HepG2 (cell line): ENCODE measurements around the gene IL15. TPM values are rescaled to one million over a fixed set of nuclear protein-coding genes. Genes with fewer than 3 reads are reported as not detected.

Experiments used
- ATAC-seq: fragments of 200-7000 bp; cut with Tn5 transposase; 3 replicates; pipeline ENCODE4 v1.9.1; 2020; ENCODE audit warnings: mild to moderate bottlenecking, moderate library complexity
- BruUV-seq: library from RNA; stranded (reverse); fragments of 400-500 nt; replicated peaks from 2 replicates; lab custom pipeline; 2021; lab: Mats Ljungman, UMichigan
- CTCF ChIA-PET: fragments of 300-600 bp; formaldehyde crosslinking; extraction: SDS; loops from one replicate; lab custom pipeline; 2021; ENCODE audit warnings: low total read pairs, inconsistent platforms, low intra/inter-chr PET ratio; lab: Yijun Ruan, JAX
- POLR2A ChIA-PET: fragments of 350-600 bp; sonication (Branson Sonifier 250); formaldehyde crosslinking; loops from one replicate; lab custom pipeline; 2020; ENCODE audit warnings: antibody characterized with exemption, inconsistent platforms; lab: Yijun Ruan, JAX
- DNase-seq: peaks from one replicate; pipeline ENCODE4 v3.0.0-alpha.2; 2015; ENCODE audit warnings: low spot score
- FAIRE-seq: peaks from 3 replicates; lab custom pipeline; 2011; peaks lifted over from hg19 to GRCh38; lab: Jason Lieb, UNC
- H2AFZ ChIP-seq: one replicate; pipeline ENCODE4 v1.6.1; 2011; ENCODE audit warnings: low read length, inconsistent platforms
- H3K27ac ChIP-seq: fragments of 300-600 bp; 3 replicates; pipeline ENCODE4 v1.8.0; 2011; ENCODE audit warnings: mixed run types, mild to moderate bottlenecking, mixed read lengths, low read length, inconsistent platforms; ENCODE audit not compliant: insufficient read depth; ENCODE audit errors: extremely low read length
- H3K27me3 ChIP-seq, 2 experiments: fragments of 200-600 bp in 1 of 2; 2 replicates in 1 of 2; 3 replicates in 1 of 2; pipeline versions ENCODE4 v1.6.0 to v1.8.0; 2011; ENCODE audit warnings: low read length in 2 of 2, mild to moderate bottlenecking in 2 of 2, moderate library complexity in 2 of 2, inconsistent platforms in 1 of 2; ENCODE audit not compliant: insufficient read depth in 2 of 2, control insufficient read depth in 1 of 2
- H3K36me3 ChIP-seq, 2 experiments: fragments of 200-600 bp in 1 of 2; replicated peaks in 1 of 2; 2 replicates in 1 of 2; 3 replicates in 1 of 2; pipeline versions ENCODE4 v1.5.1 to v1.8.0; 2011; ENCODE audit warnings: low read length in 2 of 2, inconsistent platforms in 1 of 2; ENCODE audit not compliant: insufficient read depth in 2 of 2, control insufficient read depth in 1 of 2
- H3K4me1 ChIP-seq: 2 replicates; pipeline ENCODE4 v1.5.1; 2012; ENCODE audit warnings: low read length, inconsistent platforms; ENCODE audit not compliant: insufficient read depth
- H3K4me2 ChIP-seq: 2 replicates; pipeline ENCODE4 v1.6.0; 2011; ENCODE audit warnings: low read depth, low read length, inconsistent platforms
- H3K4me3 ChIP-seq, 3 experiments: fragments of 200-600 bp in 1 of 3; sonication (generic), shearing (Covaris generic) in 1 of 3; replicated peaks in 1 of 3; 2 replicates each; pipeline ENCODE4 v1.5.1; 2011 to 2016; ENCODE audit warnings: low read length in 3 of 3, inconsistent platforms in 2 of 3, low read depth in 2 of 3, mild to moderate bottlenecking in 2 of 3, control low read depth in 1 of 3, mixed read lengths in 1 of 3; ENCODE audit not compliant: insufficient read depth in 1 of 3
- H3K79me2 ChIP-seq: one replicate; pipeline ENCODE4 v1.6.1; 2011; ENCODE audit warnings: low read length, inconsistent platforms; ENCODE audit not compliant: insufficient read depth
- H3K9ac ChIP-seq: 2 replicates; pipeline ENCODE4 v1.6.0; 2011; ENCODE audit warnings: mild to moderate bottlenecking, low read depth, low read length, inconsistent platforms; ENCODE audit not compliant: insufficient read depth
- H3K9me3 ChIP-seq: 2 replicates; pipeline ENCODE4 v1.5.1; 2012; ENCODE audit warnings: mild to moderate bottlenecking, low read length
- H4K20me1 ChIP-seq: 2 replicates; pipeline ENCODE4 v1.6.0; 2011; ENCODE audit warnings: inconsistent platforms, mild to moderate bottlenecking, low read length, moderate library complexity; ENCODE audit not compliant: insufficient read depth
- ARHGAP35 ChIP-seq: sonication (generic); formaldehyde crosslinking; IDR thresholded peaks from 2 replicates; pipeline ENCODE4 v1.9.0; 2022; ENCODE audit warnings: mild to moderate bottlenecking, inconsistent platforms, moderate library complexity, missing genetic modification reagents, borderline replicate concordance
- JUN ChIP-seq: sonication (generic); formaldehyde crosslinking; IDR thresholded peaks from 2 replicates; pipeline ENCODE4 v1.4.0; 2020; ENCODE audit warnings: mild to moderate bottlenecking, missing genetic modification reagents
- NFKBIZ ChIP-seq: IDR thresholded peaks from 2 replicates; pipeline ENCODE4 v1.6.1; 2018; ENCODE audit warnings: missing genetic modification reagents, missing compliant biosample characterization
- PHF8 ChIP-seq: sonication (generic); formaldehyde crosslinking; IDR thresholded peaks from 2 replicates; pipeline ENCODE4 v1.5.0; 2020; ENCODE audit warnings: missing genetic modification reagents
- RNF2 ChIP-seq: fragments of 450-650 bp; conservative IDR thresholded peaks from 2 replicates; pipeline ENCODE4 v1.6.1; 2016; ENCODE audit warnings: low read depth
- SPEN ChIP-seq: sonication (generic); formaldehyde crosslinking; IDR thresholded peaks from 2 replicates; pipeline ENCODE4 v1.5.1; 2020; ENCODE audit warnings: low read depth, mild to moderate bottlenecking, missing genetic modification reagents
- ZBTB3 ChIP-seq: sonication (generic); formaldehyde crosslinking; IDR thresholded peaks from 2 replicates; pipeline ENCODE4 v1.4.0; 2020; ENCODE audit warnings: low read depth, mild to moderate bottlenecking, moderate library complexity, missing genetic modification reagents, borderline replicate concordance
- ZFYVE20 ChIP-seq: sonication (generic); formaldehyde crosslinking; IDR thresholded peaks from 2 replicates; pipeline ENCODE4 v1.8.0; 2023; ENCODE audit warnings: low read depth, mild to moderate bottlenecking, moderate library complexity, missing genetic modification reagents, borderline replicate concordance
- ZNF383 ChIP-seq: sonication (generic); formaldehyde crosslinking; IDR thresholded peaks from 2 replicates; pipeline ENCODE4 v1.4.0; 2020; ENCODE audit warnings: missing genetic modification reagents, mild to moderate bottlenecking, borderline replicate concordance
- ZNF468 ChIP-seq: sonication (generic); formaldehyde crosslinking; IDR thresholded peaks from 2 replicates; pipeline ENCODE4 v1.8.0; 2022; ENCODE audit warnings: mild to moderate bottlenecking, moderate library complexity, missing genetic modification reagents
- ZNF569 ChIP-seq: sonication (generic); formaldehyde crosslinking; IDR thresholded peaks from 2 replicates; pipeline ENCODE4 v1.5.0; 2020; ENCODE audit warnings: mild to moderate bottlenecking, missing genetic modification reagents, moderate library complexity, borderline replicate concordance
- ZNF75D ChIP-seq: sonication (generic); formaldehyde crosslinking; IDR thresholded peaks from 2 replicates; pipeline ENCODE4 v1.8.1; 2023; ENCODE audit warnings: missing genetic modification reagents, mild to moderate bottlenecking, borderline replicate concordance
- WGBS: methylation state at CpG from one replicate; pipeline ENCODE4 v1.1.6; 2017; ENCODE audit warnings: low lambda C conversion rate; 5-methylcytosine and 5-hydroxymethylcytosine counted together
- in situ Hi-C: cut with HindIII; loops from 2 replicates; pipeline ENCODE4 v1.10.0; 2017; ENCODE audit warnings: low pct_unique_long_range_greater_than_20kb; ENCODE audit not compliant: extremely low pct_ligation_motif_present
- intact Hi-C: fragments of 100-400 bp; cut with micrococcal nuclease; formaldehyde crosslinking; loops from one replicate; pipeline ENCODE4 v1.10.0; 2022; ENCODE audit not compliant: unreplicated experiment
- polyA plus RNA-seq, 8 experiments: library from polyadenylated mRNA; depleted of rRNA in 3 of 8; stranded (reverse) in 7 of 8; unstranded in 1 of 8; fragments of >200 nt; fragmentation: Illumina TruSeq in 4 of 8; extraction: Trizol in 4 of 8; gene quantifications; 2 replicates each; pipeline versions ENCODE4 v1.2.1 to v1.2.3, GENCODE V29; 2011 to 2016; ENCODE audit warnings: low read depth in 4 of 8, missing spikeins in 1 of 8, mixed read lengths in 1 of 8; ENCODE audit not compliant: insufficient read depth in 1 of 8
- total RNA-seq, 5 experiments: library from RNA; depleted of rRNA; stranded (reverse); fragments of >200 nt; fragmentation: Illumina TruSeq; extraction: Trizol; gene quantifications; 2 replicates each; pipeline ENCODE4 v1.2.3, GENCODE V29; 2016; ENCODE audit warnings: low read depth in 1 of 5
- TF ChIP-seq, protein P1 (sequence below): sonication (generic); formaldehyde crosslinking; IDR thresholded peaks from 2 replicates; pipeline ENCODE4 v1.8.0; 2022; ENCODE audit warnings: mild to moderate bottlenecking, missing genetic modification reagents, moderate library complexity
- TF ChIP-seq, protein P2 (sequence below): sonication (generic); formaldehyde crosslinking; IDR thresholded peaks from 2 replicates; pipeline ENCODE4 v1.5.1; 2020; ENCODE audit warnings: mild to moderate bottlenecking, missing genetic modification reagents, moderate library complexity
- TF ChIP-seq, protein P3 (sequence below): sonication (generic); formaldehyde crosslinking; IDR thresholded peaks from 2 replicates; pipeline ENCODE4 v1.5.0; 2020; ENCODE audit warnings: mild to moderate bottlenecking, missing genetic modification reagents
- TF ChIP-seq, protein P4 (sequence below): sonication (generic); formaldehyde crosslinking; IDR thresholded peaks from 2 replicates; pipeline ENCODE4 v1.5.0; 2020; ENCODE audit warnings: missing genetic modification reagents, mild to moderate bottlenecking, borderline replicate concordance

Gene IL15
- total and polyA plus RNA-seq, 2 of the 13 experiments (the other 11 are each of a cell fraction or from before 2014, with no cell fraction given), result 0.12 to 0.24 TPM

DNA sequence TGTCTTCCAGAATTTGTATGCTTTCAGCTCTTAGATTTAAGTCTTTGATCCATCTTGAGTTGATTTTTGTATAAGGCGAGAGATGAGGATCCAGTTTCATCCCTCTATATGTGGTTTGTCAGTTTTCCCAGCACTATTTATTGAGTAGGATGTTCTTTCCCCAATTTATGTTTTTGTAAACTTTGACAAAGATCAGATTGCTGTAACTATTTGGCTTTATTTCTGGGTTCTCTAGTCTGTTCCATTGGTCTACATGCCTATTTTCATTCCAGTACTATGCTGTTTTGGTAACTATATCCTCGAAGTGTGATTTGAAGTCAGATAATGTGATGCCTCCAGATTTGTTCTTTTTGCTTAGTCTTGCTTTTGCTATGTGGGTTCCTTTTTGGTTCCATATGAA is 60.7 kb downstream of the IL15 start:
- H3K4me3 ChIP-seq, result no peak overlapping the region
- H3K27me3 ChIP-seq, result no peaks in the 10 kb centered on the region
- no peaks in the 10 kb centered on the region for H3K36me3 ChIP-seq
- in situ Hi-C loops, result no loop called here
- no peaks in the 10 kb centered on the region for H4K20me1 ChIP-seq
- WGBS, result 8% methylated on average over 2 of the region's 2 CpGs
- ATAC-seq (no peak), FAIRE-seq (no peak), DNase-seq (no peak)
- BruUV-seq, result no TSS peak
- no peak overlapping the region for H3K9ac ChIP-seq
- H3K79me2 ChIP-seq, result no peaks in the 10 kb centered on the region
- no peak overlapping the region for H2AFZ ChIP-seq
- H3K4me2 ChIP-seq, result no peak overlapping the region
- no peaks in the 10 kb centered on the region for H3K4me1 ChIP-seq
- H3K27ac ChIP-seq, result no peak overlapping the region
- intact Hi-C loops, result no loop called here
- ChIA-PET CTCF (no interaction called here), POLR2A (no interaction called here)
- H3K9me3 ChIP-seq, result no peaks in the 10 kb centered on the region
- no peak for TF ChIP-seq ZNF468 (CRISPR knock-in tag)
- TF ChIP-seq ZNF75D (CRISPR knock-in tag), result no peak
- TF ChIP-seq ZBTB3 (CRISPR knock-in tag), result no peak
- no peak for TF ChIP-seq ARHGAP35 (CRISPR knock-in tag)
- no peak for TF ChIP-seq ZNF383
- no peak for TF ChIP-seq NFKBIZ (CRISPR knock-in tag)
- no peak for TF ChIP-seq JUN (CRISPR knock-in tag)
- TF ChIP-seq ZNF569 (CRISPR knock-in tag), result no peak
- TF ChIP-seq RNF2, result no peak
- no peak for TF ChIP-seq ZFYVE20 (CRISPR knock-in tag)
- TF ChIP-seq PHF8, result no peak
- TF ChIP-seq, protein P1, sequence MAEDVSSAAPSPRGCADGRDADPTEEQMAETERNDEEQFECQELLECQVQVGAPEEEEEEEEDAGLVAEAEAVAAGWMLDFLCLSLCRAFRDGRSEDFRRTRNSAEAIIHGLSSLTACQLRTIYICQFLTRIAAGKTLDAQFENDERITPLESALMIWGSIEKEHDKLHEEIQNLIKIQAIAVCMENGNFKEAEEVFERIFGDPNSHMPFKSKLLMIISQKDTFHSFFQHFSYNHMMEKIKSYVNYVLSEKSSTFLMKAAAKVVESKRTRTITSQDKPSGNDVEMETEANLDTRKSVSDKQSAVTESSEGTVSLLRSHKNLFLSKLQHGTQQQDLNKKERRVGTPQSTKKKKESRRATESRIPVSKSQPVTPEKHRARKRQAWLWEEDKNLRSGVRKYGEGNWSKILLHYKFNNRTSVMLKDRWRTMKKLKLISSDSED (CRISPR knock-in tag), result no peak
- TF ChIP-seq, protein P2, sequence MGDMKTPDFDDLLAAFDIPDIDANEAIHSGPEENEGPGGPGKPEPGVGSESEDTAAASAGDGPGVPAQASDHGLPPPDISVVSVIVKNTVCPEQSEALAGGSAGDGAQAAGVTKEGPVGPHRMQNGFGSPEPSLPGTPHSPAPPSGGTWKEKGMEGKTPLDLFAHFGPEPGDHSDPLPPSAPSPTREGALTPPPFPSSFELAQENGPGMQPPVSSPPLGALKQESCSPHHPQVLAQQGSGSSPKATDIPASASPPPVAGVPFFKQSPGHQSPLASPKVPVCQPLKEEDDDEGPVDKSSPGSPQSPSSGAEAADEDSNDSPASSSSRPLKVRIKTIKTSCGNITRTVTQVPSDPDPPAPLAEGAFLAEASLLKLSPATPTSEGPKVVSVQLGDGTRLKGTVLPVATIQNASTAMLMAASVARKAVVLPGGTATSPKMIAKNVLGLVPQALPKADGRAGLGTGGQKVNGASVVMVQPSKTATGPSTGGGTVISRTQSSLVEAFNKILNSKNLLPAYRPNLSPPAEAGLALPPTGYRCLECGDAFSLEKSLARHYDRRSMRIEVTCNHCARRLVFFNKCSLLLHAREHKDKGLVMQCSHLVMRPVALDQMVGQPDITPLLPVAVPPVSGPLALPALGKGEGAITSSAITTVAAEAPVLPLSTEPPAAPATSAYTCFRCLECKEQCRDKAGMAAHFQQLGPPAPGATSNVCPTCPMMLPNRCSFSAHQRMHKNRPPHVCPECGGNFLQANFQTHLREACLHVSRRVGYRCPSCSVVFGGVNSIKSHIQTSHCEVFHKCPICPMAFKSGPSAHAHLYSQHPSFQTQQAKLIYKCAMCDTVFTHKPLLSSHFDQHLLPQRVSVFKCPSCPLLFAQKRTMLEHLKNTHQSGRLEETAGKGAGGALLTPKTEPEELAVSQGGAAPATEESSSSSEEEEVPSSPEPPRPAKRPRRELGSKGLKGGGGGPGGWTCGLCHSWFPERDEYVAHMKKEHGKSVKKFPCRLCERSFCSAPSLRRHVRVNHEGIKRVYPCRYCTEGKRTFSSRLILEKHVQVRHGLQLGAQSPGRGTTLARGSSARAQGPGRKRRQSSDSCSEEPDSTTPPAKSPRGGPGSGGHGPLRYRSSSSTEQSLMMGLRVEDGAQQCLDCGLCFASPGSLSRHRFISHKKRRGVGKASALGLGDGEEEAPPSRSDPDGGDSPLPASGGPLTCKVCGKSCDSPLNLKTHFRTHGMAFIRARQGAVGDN (CRISPR knock-in tag), result no peak
- TF ChIP-seq, protein P3, sequence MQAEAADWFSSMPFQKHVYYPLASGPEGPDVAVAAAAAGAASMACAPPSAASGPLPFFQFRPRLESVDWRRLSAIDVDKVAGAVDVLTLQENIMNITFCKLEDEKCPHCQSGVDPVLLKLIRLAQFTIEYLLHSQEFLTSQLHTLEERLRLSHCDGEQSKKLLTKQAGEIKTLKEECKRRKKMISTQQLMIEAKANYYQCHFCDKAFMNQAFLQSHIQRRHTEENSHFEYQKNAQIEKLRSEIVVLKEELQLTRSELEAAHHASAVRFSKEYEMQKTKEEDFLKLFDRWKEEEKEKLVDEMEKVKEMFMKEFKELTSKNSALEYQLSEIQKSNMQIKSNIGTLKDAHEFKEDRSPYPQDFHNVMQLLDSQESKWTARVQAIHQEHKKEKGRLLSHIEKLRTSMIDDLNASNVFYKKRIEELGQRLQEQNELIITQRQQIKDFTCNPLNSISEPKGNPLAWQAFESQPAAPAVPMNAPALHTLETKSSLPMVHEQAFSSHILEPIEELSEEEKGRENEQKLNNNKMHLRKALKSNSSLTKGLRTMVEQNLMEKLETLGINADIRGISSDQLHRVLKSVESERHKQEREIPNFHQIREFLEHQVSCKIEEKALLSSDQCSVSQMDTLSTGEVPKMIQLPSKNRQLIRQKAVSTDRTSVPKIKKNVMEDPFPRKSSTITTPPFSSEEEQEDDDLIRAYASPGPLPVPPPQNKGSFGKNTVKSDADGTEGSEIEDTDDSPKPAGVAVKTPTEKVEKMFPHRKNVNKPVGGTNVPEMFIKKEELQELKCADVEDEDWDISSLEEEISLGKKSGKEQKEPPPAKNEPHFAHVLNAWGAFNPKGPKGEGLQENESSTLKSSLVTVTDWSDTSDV, result no peak
- TF ChIP-seq, protein P4, sequence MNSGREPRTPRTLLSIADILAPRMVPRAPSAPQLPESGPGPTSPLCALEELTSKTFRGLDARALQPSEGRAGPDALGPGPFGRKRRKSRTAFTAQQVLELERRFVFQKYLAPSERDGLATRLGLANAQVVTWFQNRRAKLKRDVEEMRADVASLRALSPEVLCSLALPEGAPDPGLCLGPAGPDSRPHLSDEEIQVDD, result no peak
- no peak for TF ChIP-seq SPEN
